Duodenal mucosa (tissue), 2 donors: ENCODE data around the gene DYRK2.
A peak's percentile ranks its signal among the peaks of the same experiment; 100 is the strongest.

Source experiments
- H3K27ac ChIP-seq: one replicate; pipeline ENCODE4 v1.7.0; 2013; ENCODE audit warnings: low read depth, low read length
- H3K27me3 ChIP-seq, 2 donors: one replicate each; pipeline ENCODE4 v1.7.0; 2013; ENCODE audit warnings: low read length in 2 of 2, control low read depth in 1 of 2; ENCODE audit not compliant: insufficient read depth in 2 of 2, control insufficient read depth in 1 of 2
- H3K36me3 ChIP-seq, 2 donors: one replicate each; pipeline ENCODE4 v1.7.0; 2013; ENCODE audit warnings: low read length in 2 of 2, control low read depth in 1 of 2; ENCODE audit not compliant: insufficient read depth in 2 of 2, control insufficient read depth in 1 of 2
- H3K4me1 ChIP-seq, 2 donors: one replicate each; pipeline ENCODE4 v1.7.0; 2013; ENCODE audit warnings: low read length in 2 of 2, control low read depth in 1 of 2; ENCODE audit not compliant: insufficient read depth in 2 of 2, control insufficient read depth in 1 of 2
- H3K4me3 ChIP-seq, 2 donors: one replicate each; pipeline ENCODE4 v1.7.0; 2013; ENCODE audit warnings: low read length in 2 of 2, low read depth in 1 of 2
- H3K9ac ChIP-seq, 2 donors: one replicate each; pipeline ENCODE4 v1.7.0; 2013; ENCODE audit warnings: low read length in 2 of 2, low read depth in 1 of 2
- H3K9me3 ChIP-seq, 2 donors: one replicate each; pipeline ENCODE4 v1.7.0; 2013; ENCODE audit warnings: low read length in 2 of 2, control low read depth in 1 of 2; ENCODE audit not compliant: control insufficient read depth in 1 of 2

The DYRK2 gene

GRCh38 chr12:67640863-67641262 lies 7.7 kb upstream of the DYRK2 start:
- H3K4me3 ChIP-seq: no peak overlapping the region
- no peaks in the 10 kb centered on the region for H3K27me3 ChIP-seq
- H3K9me3 ChIP-seq: no peaks in the 10 kb centered on the region
- H3K36me3 ChIP-seq: no peaks in the 10 kb centered on the region
- no peak overlapping the region for H3K27ac ChIP-seq
- no peak overlapping the region for H3K9ac ChIP-seq
- no peaks in the 10 kb centered on the region for H3K4me1 ChIP-seq

GRCh38 chr12:67645126-67645525 lies 3.4 kb upstream of the DYRK2 start:
- Histone ChIP-seq H3K4me1 (peaks cover 0 to 8% of the 10 kb centered on the region in 2 donors), H3K36me3 (no peaks in the 10 kb centered on the region), H3K27me3 (no peaks in the 10 kb centered on the region), H3K4me3 (no peak overlapping the region), H3K9ac (no peak overlapping the region), H3K27ac (no peak overlapping the region), H3K9me3 (no peaks in the 10 kb centered on the region)

GRCh38 chr12:67645601-67646000 lies 2.9 kb upstream of the DYRK2 start:
- Histone ChIP-seq H3K9me3 (no peaks in the 10 kb centered on the region), H3K9ac (no peak overlapping the region), H3K36me3 (no peaks in the 10 kb centered on the region), H3K27ac (no peak overlapping the region), H3K4me3 (no peak overlapping the region), H3K4me1 (peaks cover 4 to 10% of the 10 kb centered on the region in 2 donors), H3K27me3 (no peaks in the 10 kb centered on the region)

DNA sequence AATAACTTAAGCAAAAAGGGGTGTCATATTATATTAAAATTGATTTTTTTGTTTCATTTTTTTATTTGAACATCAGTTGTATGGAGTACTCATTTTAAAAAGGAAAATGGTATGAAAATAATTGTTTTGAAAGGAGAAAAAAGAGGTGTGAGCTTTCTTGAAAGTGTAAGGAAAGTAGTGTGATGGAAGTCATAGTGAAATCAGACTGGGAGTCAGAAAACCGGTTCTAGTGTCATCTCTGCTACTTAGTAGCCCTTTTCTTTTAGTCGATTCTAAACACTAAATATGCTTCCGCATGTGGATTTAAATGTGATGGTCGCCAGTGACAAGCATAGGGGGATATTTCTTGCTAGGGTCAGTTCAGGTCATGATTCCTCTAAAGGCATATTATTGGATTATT lies 1.8 kb upstream of the DYRK2 start:
- Histone ChIP-seq H3K27me3 (no peaks in the 10 kb centered on the region), H3K27ac (no peak overlapping the region), H3K4me1 (peaks cover 13 to 21% of the 10 kb centered on the region in 2 donors), H3K9ac (no peak overlapping the region), H3K9me3 (no peaks in the 10 kb centered on the region), H3K36me3 (no peaks in the 10 kb centered on the region), H3K4me3 (no peak overlapping the region)

GRCh38 chr12:67647181-67647798 lies 1.3 kb upstream of the DYRK2 start:
- Histone ChIP-seq H3K27ac (peak overlapping the region; percentile 95), H3K36me3 (no peaks in the 10 kb centered on the region), H3K9ac (peak overlapping the region; percentile 80 to 95), H3K4me3 (peak overlapping the region; percentile 89 to 93), H3K4me1 (peaks cover 13 to 24% of the 10 kb centered on the region in 2 donors), H3K9me3 (no peaks in the 10 kb centered on the region), H3K27me3 (no peaks in the 10 kb centered on the region)

DNA sequence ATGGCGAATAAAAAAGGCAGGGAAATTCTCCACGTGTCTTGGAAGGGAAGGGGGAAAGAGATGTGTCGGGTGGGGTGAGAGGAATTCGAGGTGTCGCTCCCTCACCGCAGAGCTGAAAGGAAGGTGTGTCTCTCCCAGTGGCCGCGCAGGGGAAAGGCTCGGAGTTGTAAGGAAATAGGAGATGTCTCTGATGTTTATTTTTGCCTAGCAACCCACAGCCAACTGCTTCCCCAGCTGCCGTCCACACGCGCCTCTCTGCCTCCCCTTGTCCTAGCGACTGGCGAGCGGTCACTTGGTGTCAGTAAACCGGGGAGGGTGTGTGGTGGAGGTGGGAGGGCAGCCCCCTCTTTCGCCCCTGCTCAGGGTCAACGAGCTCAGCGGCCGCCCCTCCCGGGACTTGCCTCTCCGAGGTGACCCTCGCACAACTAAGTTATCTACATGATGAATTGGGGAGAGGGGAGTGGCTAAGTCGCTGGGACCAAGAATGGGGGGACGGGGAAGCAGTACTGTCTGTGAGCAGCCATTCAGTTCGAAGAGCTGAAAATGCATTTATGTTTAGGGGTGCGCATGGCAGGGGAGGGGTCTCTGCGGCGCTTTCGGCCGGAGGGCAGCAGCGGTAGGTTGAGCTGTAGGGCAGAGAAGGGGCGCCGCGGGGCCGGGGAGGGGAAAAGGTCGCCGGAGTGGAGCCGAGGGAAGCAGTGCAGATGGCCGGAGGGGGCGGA lies 585 bp upstream of the DYRK2 start:
- Histone ChIP-seq H3K4me3 (peak overlapping the region; percentile 89 to 93), H3K9me3 (no peaks in the 10 kb centered on the region), H3K36me3 (no peaks in the 10 kb centered on the region), H3K9ac (peak overlapping the region; percentile 80 to 95), H3K4me1 (peaks cover 13 to 24% of the 10 kb centered on the region in 2 donors), H3K27me3 (no peaks in the 10 kb centered on the region), H3K27ac (peak overlapping the region; percentile 95)

GRCh38 chr12:67649261-67649569 lies 670 bp downstream of the DYRK2 start:
- Histone ChIP-seq H3K27ac (peak overlapping the region; percentile 94), H3K9ac (peak overlapping the region; percentile 81 to 95), H3K27me3 (no peaks in the 10 kb centered on the region), H3K4me1 (peaks cover 13 to 30% of the 10 kb centered on the region in 2 donors), H3K9me3 (no peaks in the 10 kb centered on the region), H3K36me3 (peaks cover 1 to 4% of the 10 kb centered on the region in 2 donors), H3K4me3 (peak overlapping the region; percentile 93 to 96)

DNA sequence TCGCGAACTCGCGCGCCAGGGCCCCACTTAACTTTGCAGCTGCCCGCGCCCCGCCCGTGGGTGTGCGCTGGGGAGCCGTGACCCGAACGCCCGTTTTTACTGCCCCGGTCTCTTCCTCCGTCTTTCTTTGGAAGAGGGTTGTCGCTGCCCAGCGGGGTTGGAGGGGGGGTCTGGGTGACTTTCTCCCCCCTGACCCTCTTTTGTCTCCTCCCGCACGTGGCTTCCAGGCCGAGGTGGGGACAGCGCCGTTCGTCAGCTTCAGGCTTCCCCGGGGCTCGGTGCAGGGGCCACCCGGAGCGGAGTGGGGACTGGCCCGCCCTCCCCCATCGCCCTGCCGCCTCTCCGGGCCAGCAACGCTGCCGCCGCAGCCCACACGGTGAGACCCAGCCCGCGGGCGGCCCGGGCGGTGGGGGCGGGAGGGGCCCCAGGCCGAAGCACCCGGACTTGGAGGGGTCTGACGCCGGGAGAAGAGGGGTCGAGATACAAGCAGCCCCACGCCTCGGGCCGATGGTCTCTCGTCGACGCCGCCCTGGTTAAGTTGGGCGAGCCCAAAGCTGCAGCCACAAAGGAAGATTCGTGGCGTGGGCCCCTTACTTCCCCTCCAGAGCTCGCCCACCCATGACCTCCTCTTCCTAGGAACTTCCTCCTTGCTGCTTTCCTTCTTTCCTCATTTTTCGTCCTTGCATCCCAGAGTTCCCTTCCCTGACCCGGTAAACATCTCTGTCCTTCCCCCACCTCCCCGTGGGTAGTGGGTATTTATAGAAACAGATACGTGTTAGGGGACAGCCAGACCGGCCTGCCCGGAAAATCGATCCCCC lies 1.2 kb downstream of the DYRK2 start:
- Histone ChIP-seq H3K27ac (peak overlapping the region; percentile 94), H3K4me1 (peaks cover 13 to 36% of the 10 kb centered on the region in 2 donors), H3K36me3 (peaks cover 5 to 7% of the 10 kb centered on the region in 2 donors), H3K9ac (peak overlapping the region; percentile 81 to 95), H3K27me3 (no peaks in the 10 kb centered on the region), H3K4me3 (peak overlapping the region; percentile 93 to 96), H3K9me3 (no peaks in the 10 kb centered on the region)

- Histone ChIP-seq H3K9ac (peak overlapping the region; percentile 81 to 95), H3K27me3 (no peaks in the 10 kb centered on the region), H3K27ac (no peak overlapping the region), H3K36me3 (peaks cover 5 to 7% of the 10 kb centered on the region in 2 donors), H3K4me3 (peak overlapping the region; percentile 93 to 96), H3K4me1 (peaks cover 13 to 43% of the 10 kb centered on the region in 2 donors), H3K9me3 (no peaks in the 10 kb centered on the region)
Measured at GRCh38 chr12:67650388-67651131, 2.0 kb downstream of the DYRK2 start.
